ENCODE results near the gene RSRC1. TPM values are rescaled to one million over a fixed set of nuclear protein-coding genes. Genes with fewer than 3 reads are reported as not detected.

Gene RSRC1
- total RNA-seq, 1 donor from 2014 or later: 80.5 TPM

DNA sequence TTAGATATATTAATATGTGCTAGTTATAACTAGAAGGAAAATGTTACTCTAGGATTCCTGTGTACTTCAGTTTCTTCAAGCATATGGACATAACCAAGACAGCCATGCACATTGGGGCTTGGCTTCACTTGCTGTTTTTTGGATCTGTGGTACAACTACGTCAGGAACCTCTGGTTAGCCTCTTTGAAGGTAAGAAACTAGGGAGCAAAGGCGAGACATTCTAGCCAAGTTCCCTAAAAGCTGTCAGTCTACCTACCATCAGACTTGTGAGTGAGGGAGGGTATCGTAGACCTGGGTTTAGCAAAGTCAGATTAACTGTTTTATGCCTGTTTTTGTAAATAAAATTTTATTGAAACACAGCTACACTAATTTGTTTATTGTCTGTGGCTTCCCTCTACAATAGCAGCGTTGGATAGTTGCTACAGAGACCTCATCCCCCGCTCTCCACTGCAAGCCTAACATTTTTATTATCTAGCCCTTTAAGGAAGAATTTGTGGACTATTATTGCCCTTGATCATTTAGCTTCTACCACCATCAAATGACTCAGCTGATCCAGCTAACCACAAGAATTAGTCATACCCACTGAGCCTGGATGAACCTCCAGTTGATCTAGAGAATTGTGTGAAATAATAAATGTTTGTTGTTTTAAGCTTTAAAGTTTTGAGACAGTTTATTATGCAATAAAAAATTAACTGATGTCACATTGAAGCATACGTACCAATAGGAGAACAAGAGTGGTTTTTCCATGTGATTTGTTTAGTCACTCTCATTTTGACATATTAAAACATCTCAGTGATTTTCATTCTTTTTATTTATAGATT, 58.1 kb downstream of the RSRC1 start:
- Histone ChIP-seq H4K20me1 (ENCODE audit: low read depth) (no peaks in the 10 kb centered on the region), H3K4me1 (no peaks in the 10 kb centered on the region), H3K36me3 (no peaks in the 10 kb centered on the region), H3K4me3 (no peak overlapping the region), H3K27me3 (no peaks in the 10 kb centered on the region), H2AFZ (replicated peaks) (no peak overlapping the region), H3K27ac (no peak overlapping the region), H3K9me3 (ENCODE audit: low read depth) (no peaks in the 10 kb centered on the region), H3F3A (ENCODE audit: low read depth) (no peaks in the 10 kb centered on the region), H3K4me2 (no peak overlapping the region), H3K9ac (no peak overlapping the region), H3K79me2 (ENCODE audit: low read depth) (no peaks in the 10 kb centered on the region)
- H3K27ac Mint-ChIP-seq: no peak overlapping the region
- no peaks in the 10 kb centered on the region for H3K4me1 Mint-ChIP-seq
- H3K4me3 Mint-ChIP-seq: no peak overlapping the region
- no peaks in the 10 kb centered on the region for H3K36me3 Mint-ChIP-seq
- DNase-seq (ENCODE audit: low spot score): no peak
- TF ChIP-seq EZH2 (IDR thresholded peaks at IDR 0.05) (no peak), EZH2phosphoT487 (IDR thresholded peaks at IDR 0.05) (no peak)
- TF ChIP-seq, protein P1, sequence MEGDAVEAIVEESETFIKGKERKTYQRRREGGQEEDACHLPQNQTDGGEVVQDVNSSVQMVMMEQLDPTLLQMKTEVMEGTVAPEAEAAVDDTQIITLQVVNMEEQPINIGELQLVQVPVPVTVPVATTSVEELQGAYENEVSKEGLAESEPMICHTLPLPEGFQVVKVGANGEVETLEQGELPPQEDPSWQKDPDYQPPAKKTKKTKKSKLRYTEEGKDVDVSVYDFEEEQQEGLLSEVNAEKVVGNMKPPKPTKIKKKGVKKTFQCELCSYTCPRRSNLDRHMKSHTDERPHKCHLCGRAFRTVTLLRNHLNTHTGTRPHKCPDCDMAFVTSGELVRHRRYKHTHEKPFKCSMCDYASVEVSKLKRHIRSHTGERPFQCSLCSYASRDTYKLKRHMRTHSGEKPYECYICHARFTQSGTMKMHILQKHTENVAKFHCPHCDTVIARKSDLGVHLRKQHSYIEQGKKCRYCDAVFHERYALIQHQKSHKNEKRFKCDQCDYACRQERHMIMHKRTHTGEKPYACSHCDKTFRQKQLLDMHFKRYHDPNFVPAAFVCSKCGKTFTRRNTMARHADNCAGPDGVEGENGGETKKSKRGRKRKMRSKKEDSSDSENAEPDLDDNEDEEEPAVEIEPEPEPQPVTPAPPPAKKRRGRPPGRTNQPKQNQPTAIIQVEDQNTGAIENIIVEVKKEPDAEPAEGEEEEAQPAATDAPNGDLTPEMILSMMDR (IDR thresholded peaks at IDR 0.05): no peak
- no peaks in the 10 kb centered on the region for H3K9me3 Mint-ChIP-seq
- no peaks in the 10 kb centered on the region for H3K27me3 Mint-ChIP-seq (ENCODE audit: insufficient read depth, low read depth)

DNA sequence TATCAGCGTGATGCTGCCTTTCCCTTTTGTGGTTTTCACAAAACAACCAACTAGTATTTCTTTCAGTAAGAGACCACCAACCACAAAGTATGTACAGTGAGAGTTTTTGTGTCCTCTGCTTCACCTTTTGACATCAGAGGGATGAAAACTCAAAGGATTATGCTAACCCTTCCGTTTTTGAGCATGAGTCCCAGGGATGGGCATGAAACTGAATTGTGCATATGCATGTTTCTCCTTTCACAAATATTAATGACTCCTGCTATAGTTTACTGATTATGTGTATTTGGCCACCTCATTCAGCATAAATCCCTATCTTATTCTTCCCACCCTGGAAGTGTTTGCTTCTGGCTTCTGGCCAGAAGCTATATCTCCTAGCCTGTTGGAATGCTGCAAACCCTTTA, 59.2 kb downstream of the RSRC1 start:
- H3K36me3 ChIP-seq: no peaks in the 10 kb centered on the region
- H3K9me3 Mint-ChIP-seq: no peaks in the 10 kb centered on the region
- no peak overlapping the region for H3K27ac Mint-ChIP-seq
- no peaks in the 10 kb centered on the region for H3F3A ChIP-seq (ENCODE audit: low read depth)
- H3K4me3 Mint-ChIP-seq: no peak overlapping the region
- no peaks in the 10 kb centered on the region for H3K27me3 Mint-ChIP-seq (ENCODE audit: insufficient read depth, low read depth)
- H3K79me2 ChIP-seq (ENCODE audit: low read depth): no peaks in the 10 kb centered on the region
- no peak overlapping the region for H3K27ac ChIP-seq
- DNase-seq (ENCODE audit: low spot score): no peak
- TF ChIP-seq EZH2phosphoT487 (IDR thresholded peaks at IDR 0.05): no peak
- TF ChIP-seq EZH2 (IDR thresholded peaks at IDR 0.05): no peak
- TF ChIP-seq, protein P1 (IDR thresholded peaks at IDR 0.05): no peak
- no peak overlapping the region for H2AFZ ChIP-seq (replicated peaks)
- no peak overlapping the region for H3K4me2 ChIP-seq
- H3K36me3 Mint-ChIP-seq: no peaks in the 10 kb centered on the region
- H3K4me1 Mint-ChIP-seq: no peaks in the 10 kb centered on the region
- H4K20me1 ChIP-seq (ENCODE audit: low read depth): no peaks in the 10 kb centered on the region
- no peaks in the 10 kb centered on the region for H3K27me3 ChIP-seq
- no peak overlapping the region for H3K4me3 ChIP-seq
- no peaks in the 10 kb centered on the region for H3K4me1 ChIP-seq
- H3K9ac ChIP-seq: no peak overlapping the region
- H3K9me3 ChIP-seq (ENCODE audit: low read depth): no peaks in the 10 kb centered on the region

DNA sequence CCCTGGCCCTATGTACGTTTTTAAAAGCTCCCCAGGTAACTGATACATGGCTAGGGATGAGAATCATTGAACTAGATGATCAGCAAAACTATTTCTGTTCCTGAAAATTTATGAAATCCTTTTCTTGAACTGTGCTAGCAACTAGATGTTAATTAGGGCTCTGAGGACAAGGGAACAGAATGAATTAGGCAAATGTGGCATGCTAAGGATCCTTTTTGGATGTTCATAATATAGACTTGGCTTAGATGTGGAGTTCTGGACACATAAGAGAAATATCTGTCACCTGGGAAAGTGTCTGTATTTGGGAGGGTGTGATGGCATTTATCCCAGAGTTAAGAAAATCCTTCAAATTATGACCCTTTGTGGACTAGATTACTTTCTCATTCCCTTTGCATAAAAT, 71.2 kb downstream of the RSRC1 start:
- Histone ChIP-seq H3K36me3 (no peaks in the 10 kb centered on the region), H4K20me1 (ENCODE audit: low read depth) (peaks cover 3% of the 10 kb centered on the region), H3K9ac (no peak overlapping the region), H3K79me2 (ENCODE audit: low read depth) (no peaks in the 10 kb centered on the region), H3K4me3 (no peak overlapping the region), H3K27ac (no peak overlapping the region), H3F3A (ENCODE audit: low read depth) (no peaks in the 10 kb centered on the region), H3K4me1 (no peaks in the 10 kb centered on the region), H3K4me2 (no peak overlapping the region), H3K9me3 (ENCODE audit: low read depth) (no peaks in the 10 kb centered on the region), H2AFZ (replicated peaks) (no peak overlapping the region), H3K27me3 (no peaks in the 10 kb centered on the region)
- Mint-ChIP-seq H3K36me3 (peaks cover 4% of the 10 kb centered on the region), H3K27ac (no peak overlapping the region), H3K27me3 (ENCODE audit: insufficient read depth, low read depth) (no peaks in the 10 kb centered on the region), H3K9me3 (peaks cover 9% of the 10 kb centered on the region), H3K4me3 (no peak overlapping the region), H3K4me1 (peaks cover under 1% of the 10 kb centered on the region)
- DNase-seq (ENCODE audit: low spot score): no peak
- TF ChIP-seq EZH2phosphoT487 (IDR thresholded peaks at IDR 0.05): no peak
- TF ChIP-seq, protein P1 (IDR thresholded peaks at IDR 0.05): no peak
- TF ChIP-seq EZH2 (IDR thresholded peaks at IDR 0.05): no peak

Data from neural progenitor cell (in vitro differentiated cells).